Transverse colon (tissue), 4 donors: Measurements from ENCODE around the gene WIPF2. TPM values are rescaled to one million over a fixed set of nuclear protein-coding genes. Genes with fewer than 3 reads are reported as not detected.

Experiments used
- DNase-seq: peaks from one replicate; pipeline ENCODE4 v3.0.0-alpha.2; 2019
- H3K27ac ChIP-seq, 4 donors: fragments of 200-600 bp; sonication (generic); 2 replicates each; pipeline ENCODE4 v1.5.1; 2016 to 2018; ENCODE audit warnings: inconsistent platforms in 4 of 4
- H3K27me3 ChIP-seq: fragments of 200-600 bp; sonication (generic); 2 replicates; pipeline ENCODE4 v1.5.1; 2017; ENCODE audit warnings: inconsistent platforms
- H3K36me3 ChIP-seq, 4 donors: fragments of 200-600 bp; sonication (generic); 2 replicates each; pipeline ENCODE4 v1.5.1; 2017 to 2019; ENCODE audit warnings: inconsistent platforms in 4 of 4
- H3K4me1 ChIP-seq, 4 donors: fragments of 200-600 bp; sonication (generic); 2 replicates each; pipeline ENCODE4 v1.5.1; 2017 to 2020; ENCODE audit warnings: inconsistent platforms in 4 of 4
- H3K4me3 ChIP-seq, 4 donors: fragments of 200-600 bp; sonication (generic); 1 replicate in 1 of 4; 2 replicates in 3 of 4; pipeline versions ENCODE4 v1.5.1 to v1.6.1; 2017 to 2019; ENCODE audit warnings: inconsistent platforms in 4 of 4
- H3K9me3 ChIP-seq, 2 donors: fragments of 200-600 bp; sonication (generic); 2 replicates each; pipeline ENCODE4 v1.5.1; 2017 to 2019; ENCODE audit warnings: inconsistent platforms in 2 of 2
- CTCF ChIP-seq, 5 experiments: fragments of 200-600 bp in 3 of 5; fragments of 450-650 bp in 2 of 5; sonication (generic) in 3 of 5; IDR thresholded peaks; 1 replicate in 2 of 5; 2 replicates in 3 of 5; pipeline ENCODE4 v1.5.1; 2016 to 2017; ENCODE audit warnings: antibody characterized with exemption in 5 of 5, inconsistent platforms in 3 of 5, mild to moderate bottlenecking in 2 of 5, moderate library complexity in 1 of 5
- EP300 ChIP-seq: sonication (generic); formaldehyde crosslinking; IDR thresholded peaks from one replicate; pipeline ENCODE4 v1.6.1; 2017; ENCODE audit warnings: antibody characterized with exemption, low read depth
- POLR2A ChIP-seq: fragments of 450-650 bp; IDR thresholded peaks from one replicate; pipeline ENCODE4 v1.6.1; 2016; ENCODE audit warnings: antibody characterized with exemption, mild to moderate bottlenecking, moderate library complexity
- POLR2AphosphoS5 ChIP-seq, 3 donors: sonication (generic); formaldehyde crosslinking; IDR thresholded peaks; one replicate each; pipeline ENCODE4 v1.6.1; 2016; ENCODE audit warnings: antibody characterized with exemption in 3 of 3
- WGBS, 2 donors: methylation state at CpG; one replicate each; pipeline ENCODE4 v1.1.5; 2018; ENCODE audit warnings: low coverage in 1 of 2; 5-methylcytosine and 5-hydroxymethylcytosine counted together
- in situ Hi-C, 4 donors: fragments of 200-750 bp; cut with MboI; loops; one replicate each; pipeline versions ENCODE4 v1.15.0 to v1.15.1; 2017; ENCODE audit warnings: low sequenced_read_pairs in 3 of 4, low pct_ligation_motif_present in 1 of 4, low pct_unique_long_range_greater_than_20kb in 1 of 4
- intact Hi-C: fragments of 100-400 bp; cut with DNase I; formaldehyde crosslinking; loops from one replicate; pipeline ENCODE4 v1.15.1; 2023; ENCODE audit warnings: low total_unique reads
- total RNA-seq, 4 donors: library from RNA; depleted of rRNA; stranded (reverse); fragments of >200 nt; gene quantifications; one replicate each; pipeline ENCODE4 v1.1.0, GENCODE V29; 2016

WIPF2 gene
- total RNA-seq, 4 donors from 2014 or later, result 20.5 to 29.5 (median 25.3) TPM

GRCh38 chr17:40284085-40284713, 65.1 kb downstream of the WIPF2 start:
- intact Hi-C loops, result no loop called here
- Histone ChIP-seq H3K27me3 (no peaks in the 10 kb centered on the region), H3K27ac (peak overlapping the region; percentile 77 to 85 (median 82)), H3K36me3 (peaks cover 0 to 18% (median 6%) of the 10 kb centered on the region in 4 donors), H3K4me3 (peak overlapping the region in 1 of 4 donors; percentile 7), H3K9me3 (no peaks in the 10 kb centered on the region), H3K4me1 (peaks cover 5 to 45% (median 25%) of the 10 kb centered on the region in 4 donors)
- WGBS, 2 donors, result 20 to 46% methylated on average over 1 to 2 of the region's 2 CpGs
- TF ChIP-seq EP300 (peak; percentile 52), CTCF (IDR thresholded peaks at IDR 0.05) (peak in 2 of 5 experiments; percentile 60 to 67), POLR2AphosphoS5 (IDR thresholded peaks at IDR 0.05) (peak in 2 of 3 donors; percentile 28 to 73), POLR2A (no peak)
- in situ Hi-C loops, result loop anchor here in 3 of 4 donors (25.0 kb wide), 3 partner anchors 97 to 272 kb away; partner anchors contain the start of genes CSF3 (in 1 of the 3) and RAPGEFL1 (in 1 of the 3)
- peak; percentile 36 for DNase-seq

- intact Hi-C loops (loop anchor here (5.0 kb wide), 1 partner anchor 69 kb away; the partner anchor contains the start of gene WIPF2), in situ Hi-C loops (loop anchor here in 3 of 4 donors (5.0 to 25.0 kb wide), 4 partner anchors 84 to 274 kb away; partner anchors contain the start of genes CSF3 (in 1 of the 3) and RAPGEFL1 (in 1 of the 3))
- peaks cover 0 to under 1% (median 0%) of the 10 kb centered on the region in 4 donors for H3K36me3 ChIP-seq
- 94 to 97% methylated on average over 2 of the region's 2 CpGs for WGBS, 2 donors
- no peak for DNase-seq
- peak overlapping the region in 1 of 4 donors; percentile 85 for H3K27ac ChIP-seq
- TF ChIP-seq POLR2AphosphoS5 (IDR thresholded peaks at IDR 0.05), result no peak
- TF ChIP-seq POLR2A, result no peak
- no peak for TF ChIP-seq CTCF (IDR thresholded peaks at IDR 0.05)
- TF ChIP-seq EP300, result no peak
- H3K4me3 ChIP-seq, result no peak overlapping the region
- H3K4me1 ChIP-seq, result peaks cover 5 to 45% (median 25%) of the 10 kb centered on the region in 4 donors
- no peaks in the 10 kb centered on the region for H3K27me3 ChIP-seq
- no peaks in the 10 kb centered on the region for H3K9me3 ChIP-seq
Measured at GRCh38 chr17:40286473-40286872, 67.4 kb downstream of the WIPF2 start.

GRCh38 chr17:40287159-40287493, 68.0 kb downstream of the WIPF2 start:
- 46 to 100% methylated on average over 1 to 4 of the region's 4 CpGs for whole genome bisulfite sequencing, 2 donors
- peak overlapping the region in 2 of 4 donors; percentile 31 to 36 for H3K27ac ChIP-seq
- in situ Hi-C loops (loop anchor here in 3 of 4 donors (5.0 to 25.0 kb wide), 4 partner anchors 85 to 275 kb away; partner anchors contain the start of genes CSF3 (in 1 of the 3) and RAPGEFL1 (in 1 of the 3)), intact Hi-C loops (loop anchor here (5.0 kb wide), 1 partner anchor 70 kb away; the partner anchor contains the start of gene WIPF2)
- H3K4me3 ChIP-seq, result peak overlapping the region in 1 of 4 donors; percentile 22
- H3K27me3 ChIP-seq, result no peaks in the 10 kb centered on the region
- TF ChIP-seq EP300, result no peak
- TF ChIP-seq POLR2AphosphoS5 (IDR thresholded peaks at IDR 0.05), result no peak
- no peak for TF ChIP-seq POLR2A
- TF ChIP-seq CTCF (IDR thresholded peaks at IDR 0.05), result no peak
- no peaks in the 10 kb centered on the region for H3K36me3 ChIP-seq
- no peak for DNase-seq
- peaks cover 5 to 45% (median 25%) of the 10 kb centered on the region in 4 donors for H3K4me1 ChIP-seq
- H3K9me3 ChIP-seq, result no peaks in the 10 kb centered on the region
